Panc1 (cell line): ENCODE results near the gene ADPGK.

Experiments used
- CTCF ChIP-seq: fragments of 450-650 bp; IDR thresholded peaks from 2 replicates; pipeline ENCODE4 v1.5.1; 2017; ENCODE audit warnings: mild to moderate bottlenecking
- POLR2AphosphoS5 ChIP-seq: IDR thresholded peaks from 2 replicates; pipeline ENCODE4 v1.6.1; 2012; ENCODE audit warnings: mild to moderate bottlenecking, low read depth, low read length, moderate library complexity

GRCh38 chr15:72785432-72785831 lies 1.9 kb upstream of the ADPGK start:
- TF ChIP-seq CTCF = no peak
- no peak for TF ChIP-seq POLR2AphosphoS5
